DMS53 treated with DMSO at 0.1 percent for 48 hours (cell line): ENCODE results near the gene FOXL3.

ENCODE experiments used
- DNase-seq: peaks from one replicate; lab custom pipeline; 2025; ENCODE audit not compliant: unreplicated experiment; lab: John Stamatoyannopoulos, UW

FOXL3 gene

DNA sequence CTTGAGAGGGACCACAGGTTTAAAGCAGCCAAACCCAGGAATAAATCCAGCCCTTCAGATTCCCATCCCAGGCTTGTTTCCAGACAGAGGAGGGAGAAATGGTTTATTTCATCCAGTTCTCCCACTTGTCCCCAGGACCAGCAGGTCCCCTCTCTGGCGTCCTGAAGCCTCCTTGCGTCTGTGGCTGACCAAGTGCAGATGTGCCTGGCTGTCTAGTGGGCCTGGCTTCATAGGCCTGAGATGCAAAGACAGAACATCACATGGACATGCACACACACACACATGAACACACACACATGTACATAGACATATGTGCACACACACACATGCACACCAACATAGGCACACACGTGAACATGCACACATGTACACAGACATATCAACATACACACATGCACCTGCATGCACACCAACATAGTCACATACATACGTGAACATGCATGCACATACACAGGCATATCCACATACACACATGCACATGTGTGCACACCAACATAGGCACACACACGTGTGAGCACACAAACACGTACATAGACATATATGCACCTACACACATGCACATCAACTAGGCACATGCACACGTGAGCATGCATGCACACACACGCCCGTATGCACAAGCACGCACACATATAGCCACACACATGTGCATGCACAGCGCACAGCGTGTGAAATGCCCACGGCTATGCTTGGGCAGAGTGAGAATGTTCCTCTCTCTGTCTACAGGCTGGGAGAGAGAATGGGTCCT, 10.7 kb downstream of the FOXL3 start:
- no peak for DNase-seq

DNA sequence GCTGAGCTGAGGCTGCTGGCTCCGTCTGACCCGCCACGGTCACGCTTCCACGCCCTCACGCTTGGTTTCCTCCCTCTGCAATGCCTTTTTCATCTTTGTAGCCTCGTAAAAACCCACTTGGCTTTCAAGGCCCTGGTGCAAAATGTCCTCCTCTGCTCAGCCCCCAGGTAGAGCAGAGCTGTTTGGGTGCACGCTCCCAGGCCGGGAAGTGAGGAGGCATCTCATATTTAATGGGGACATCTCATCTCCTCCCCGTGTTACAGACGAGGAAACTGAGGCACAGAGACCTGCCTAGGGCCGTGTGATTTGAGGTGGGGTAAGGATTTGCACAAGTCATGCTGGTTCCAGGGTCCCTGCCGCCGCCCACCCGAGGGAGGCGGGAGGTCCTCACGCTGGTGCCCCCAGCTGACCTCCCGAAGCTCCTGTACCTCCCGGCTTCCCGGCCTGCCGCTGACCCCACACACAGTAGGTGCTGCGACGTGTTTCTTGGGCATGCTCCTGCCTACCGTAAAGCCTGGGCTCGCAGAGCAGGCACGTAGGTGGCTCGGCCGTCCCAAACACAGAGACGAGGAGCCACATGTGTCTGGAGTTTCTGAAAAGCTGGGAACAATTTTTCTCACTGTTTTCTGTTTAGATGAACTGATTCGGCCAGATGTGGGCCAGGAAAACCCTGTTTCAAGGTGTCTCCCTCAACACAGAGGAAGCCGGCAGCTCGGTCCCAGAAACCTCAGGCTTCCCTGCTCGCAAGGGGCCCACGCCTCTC, 11.5 kb downstream of the FOXL3 start:
- DNase-seq, result no peak

- no peak for DNase-seq
Observed at GRCh38 chr7:302054-302992, 12.4 kb downstream of the FOXL3 start.

DNA sequence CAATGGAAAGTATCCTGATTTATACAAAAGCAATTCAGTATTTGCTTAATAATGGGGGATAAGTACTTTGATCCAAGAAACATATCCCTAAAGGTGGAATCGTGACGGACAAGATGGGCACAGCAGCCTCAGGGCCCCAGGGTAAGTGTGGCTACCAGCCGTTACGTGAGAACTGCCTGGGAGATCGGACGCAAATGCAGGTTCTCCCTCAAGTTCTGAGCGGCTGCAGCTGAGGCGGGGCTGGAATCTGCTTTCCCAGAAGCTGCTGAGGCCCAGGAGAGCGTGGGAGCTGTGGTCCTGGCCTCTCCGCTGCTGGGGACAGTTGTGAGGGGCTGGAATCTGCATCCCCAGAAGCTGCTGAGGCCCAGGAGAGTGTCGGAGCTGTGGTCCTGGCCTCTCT, 13.5 kb downstream of the FOXL3 start:
- DNase-seq, result no peak

- DNase-seq, result no peak
Observed at GRCh38 chr7:303884-304573, 14.1 kb downstream of the FOXL3 start.

DNA sequence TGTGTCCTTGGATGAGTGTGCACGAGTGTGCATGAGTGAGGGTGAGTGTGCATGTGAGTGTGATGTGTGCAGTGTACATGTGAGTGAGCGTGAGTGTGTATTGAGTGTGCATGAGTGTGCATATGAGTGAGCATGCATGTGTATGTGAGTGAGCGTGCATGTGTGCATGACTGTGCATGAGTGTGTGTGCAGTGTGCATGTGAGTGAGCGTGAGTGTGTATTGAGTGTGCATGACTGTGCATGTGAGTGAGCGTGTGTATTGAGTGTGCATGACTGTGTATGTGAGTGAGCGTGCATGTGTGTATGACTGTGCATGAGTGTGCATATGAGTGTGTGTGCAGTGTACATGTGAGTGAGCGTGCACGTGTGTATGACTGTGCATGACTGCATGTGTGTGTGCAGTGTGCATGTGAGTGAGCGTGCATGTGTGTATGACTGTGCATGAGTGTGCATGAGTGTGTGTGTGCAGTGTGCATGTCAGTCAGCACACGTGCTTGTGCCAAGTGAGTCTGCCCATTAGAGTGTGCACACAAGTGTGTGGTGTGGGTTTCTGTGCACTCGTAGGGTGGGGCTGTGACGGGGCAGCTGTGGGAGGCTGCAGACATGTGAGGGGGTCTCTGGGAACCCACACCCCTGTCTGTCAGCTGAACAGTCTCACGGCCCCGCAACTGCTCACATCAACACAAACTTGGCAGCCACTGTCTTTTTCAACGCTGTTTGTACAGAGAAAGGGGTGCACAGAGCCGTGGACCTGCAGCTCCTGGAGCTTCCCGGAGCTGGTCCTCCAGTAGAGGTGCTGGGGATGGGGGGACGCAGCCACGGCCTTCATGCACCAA, 14.8 kb downstream of the FOXL3 start:
- DNase-seq, result no peak

DNA sequence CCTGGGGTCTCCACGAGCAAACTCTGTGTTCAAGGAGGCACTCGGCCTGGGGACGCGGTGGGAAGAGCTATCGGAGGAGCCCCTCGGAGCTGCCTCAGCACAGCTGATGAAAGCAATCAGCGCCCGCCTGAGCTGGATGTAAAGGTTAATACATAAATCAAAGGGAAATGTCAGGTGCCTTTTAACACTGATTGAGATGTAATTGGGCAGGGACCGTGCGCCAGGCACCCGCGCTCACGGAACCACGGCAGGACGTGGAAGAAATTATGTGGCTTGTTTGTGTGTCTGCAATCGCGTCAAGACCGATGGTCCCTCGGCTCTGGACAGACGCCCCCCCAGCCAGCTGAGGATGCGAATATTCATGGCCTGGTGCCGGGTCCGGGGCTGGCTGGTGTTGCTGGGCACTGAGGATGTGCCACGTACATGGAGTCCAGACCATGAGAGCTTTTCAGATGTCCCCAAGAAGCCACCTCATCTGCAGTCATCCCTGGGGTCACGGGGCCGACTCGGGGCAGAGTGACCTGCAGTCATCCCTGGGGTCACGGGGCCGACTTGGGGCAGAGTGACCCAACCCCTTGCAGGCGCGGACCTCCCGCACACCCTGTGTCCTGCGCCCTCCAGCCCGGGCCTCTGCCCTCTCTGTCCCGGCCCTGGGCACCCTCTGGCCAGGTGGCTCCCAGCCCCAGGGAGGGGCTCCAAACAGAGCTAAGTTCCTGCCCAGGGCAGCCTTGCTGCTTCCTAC, 15.6 kb downstream of the FOXL3 start:
- no peak for DNase-seq

GRCh38 chr7:307970-308369, 18.0 kb downstream of the FOXL3 start:
- no peak for DNase-seq

GRCh38 chr7:309586-310228, 19.7 kb downstream of the FOXL3 start:
- DNase-seq, result no peak

DNA sequence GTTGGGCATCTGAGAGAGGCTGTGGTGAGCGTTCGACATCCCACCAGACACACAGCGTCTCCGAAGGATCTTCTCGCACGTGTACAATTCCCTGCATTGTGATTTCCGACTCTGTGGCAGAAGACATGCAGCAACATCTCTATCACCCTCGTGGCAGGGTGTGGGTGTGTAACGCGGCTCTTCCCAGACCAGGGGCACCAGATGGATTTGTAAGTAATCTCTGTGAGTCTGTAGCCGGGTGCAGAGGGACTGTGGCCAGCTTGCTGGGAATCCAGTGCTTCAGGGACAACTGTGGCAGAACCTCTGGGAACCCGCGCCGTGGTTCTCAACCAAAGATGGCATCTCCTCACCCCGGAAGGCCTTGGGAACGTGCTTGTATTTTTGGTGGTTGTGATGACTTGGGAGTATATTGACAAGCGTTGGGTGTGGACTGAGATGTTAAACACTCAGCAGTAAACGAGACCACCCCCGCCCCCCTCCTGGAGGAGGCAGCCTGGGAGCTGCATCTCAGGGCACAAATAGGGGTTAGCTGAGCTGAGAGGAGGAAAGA, 21.2 kb downstream of the FOXL3 start:
- no peak for DNase-seq

GRCh38 chr7:311796-312195, 21.8 kb downstream of the FOXL3 start:
- no peak for DNase-seq

DNA sequence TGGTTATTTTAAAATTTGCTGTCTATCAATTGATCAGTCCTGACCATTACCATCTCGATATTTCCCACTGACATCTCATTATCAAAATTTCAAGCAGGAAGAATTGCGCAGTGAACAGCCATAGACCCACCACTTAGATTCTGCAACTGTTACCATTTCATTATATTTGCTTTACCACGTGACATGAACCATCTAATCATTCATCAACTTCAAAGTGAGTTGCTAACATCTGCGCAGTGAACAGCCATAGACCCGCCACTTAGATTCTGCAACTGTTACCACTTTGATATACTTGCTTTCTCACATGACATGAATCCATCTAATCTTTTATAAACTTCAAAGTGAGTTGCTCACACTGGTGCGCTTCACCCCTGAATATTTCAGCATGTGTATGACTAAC, 22.5 kb downstream of the FOXL3 start:
- no peak for DNase-seq

GRCh38 chr7:314853-315252, 24.9 kb downstream of the FOXL3 start:
- no peak for DNase-seq

DNA sequence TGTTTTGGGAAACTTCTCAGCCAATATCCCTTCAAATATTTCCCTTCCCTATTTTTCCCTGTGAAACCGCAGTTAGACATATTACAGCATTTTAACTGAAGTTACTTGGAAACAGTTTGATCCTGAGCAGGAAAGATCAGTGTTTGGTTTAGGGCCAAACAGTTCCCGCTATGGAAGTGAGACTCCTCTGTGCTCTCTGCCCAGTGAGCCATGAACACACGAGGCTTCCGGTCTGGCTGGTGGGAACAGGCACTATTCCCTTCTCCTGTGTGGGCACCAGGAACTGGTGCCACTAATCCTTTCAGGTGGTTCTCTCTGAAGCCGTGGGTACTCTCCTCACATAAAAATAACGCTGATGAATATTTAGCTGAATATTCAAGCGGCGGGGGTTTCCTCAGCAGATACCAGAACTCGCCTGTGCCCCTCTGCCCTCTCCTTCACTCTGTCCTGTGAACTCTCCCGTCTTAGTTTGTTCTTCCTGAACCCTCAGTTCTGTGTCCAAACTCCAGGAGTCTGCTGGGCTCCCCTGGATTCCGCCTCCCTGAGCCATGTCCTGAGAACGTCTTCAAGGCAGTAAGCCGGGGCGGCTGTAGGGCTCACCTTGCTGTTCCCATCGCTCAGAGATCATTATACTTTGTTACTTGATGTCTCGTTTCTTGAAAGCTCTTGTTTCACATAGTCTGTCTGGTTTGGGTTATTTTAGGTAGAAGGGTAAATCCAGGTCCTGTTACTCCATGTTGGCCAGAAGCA, 25.7 kb downstream of the FOXL3 start:
- no peak for DNase-seq

DNA sequence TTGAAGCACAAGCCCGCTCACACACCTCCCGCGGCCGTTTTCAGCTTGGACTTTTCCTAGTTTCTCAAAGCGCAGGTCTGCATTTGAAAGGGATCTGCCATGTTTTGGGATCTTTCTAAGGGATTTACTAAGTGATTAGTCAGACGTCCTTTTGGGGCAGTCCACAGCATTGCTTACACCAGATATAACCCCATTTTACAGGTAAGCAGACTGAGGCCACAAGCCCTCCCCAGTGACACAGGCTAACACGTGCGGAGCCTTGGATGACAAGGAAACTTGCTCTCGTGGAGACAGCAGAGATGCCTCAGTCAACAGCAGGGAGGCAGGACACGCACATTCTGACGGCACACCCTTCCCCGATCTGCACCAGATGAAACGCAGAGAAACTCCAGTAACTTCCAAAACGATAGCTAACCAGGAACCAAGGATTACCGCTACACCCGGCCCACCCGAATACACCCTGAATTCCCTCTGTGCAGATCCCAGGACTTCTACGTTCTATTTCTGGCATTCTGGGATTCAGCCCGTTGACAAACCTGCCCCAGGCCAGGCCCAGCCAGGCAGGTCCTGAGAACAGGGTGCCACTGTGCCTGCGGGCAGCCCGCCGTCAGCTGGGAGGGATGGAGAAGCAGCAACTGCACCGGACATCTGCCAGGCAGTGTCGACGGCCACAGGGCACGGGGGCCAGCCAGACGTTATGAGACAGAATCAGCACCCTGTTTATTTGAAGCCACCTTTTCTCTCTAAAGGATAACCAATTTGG, 27.9 kb downstream of the FOXL3 start:
- DNase-seq, result no peak

DNA sequence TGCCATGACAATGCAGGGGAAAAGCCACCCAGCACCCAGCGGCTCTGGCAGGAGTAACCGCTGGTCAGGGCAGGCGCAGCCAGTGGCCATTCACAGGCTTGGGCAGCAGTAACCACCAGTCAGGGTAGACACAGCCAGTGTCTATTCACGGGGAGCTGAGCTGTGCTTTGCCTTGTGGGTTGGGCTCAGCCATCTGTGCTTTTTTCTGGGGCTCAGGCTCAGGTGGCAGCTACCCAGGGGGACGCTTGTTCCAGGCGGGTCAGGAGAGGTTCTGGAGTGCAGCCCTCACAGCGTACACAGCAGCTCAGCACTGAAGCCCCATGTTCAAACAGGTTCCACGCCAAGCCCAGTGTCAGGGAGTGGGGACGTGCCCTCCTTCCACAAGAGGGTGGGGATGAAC, 28.5 kb downstream of the FOXL3 start:
- no peak for DNase-seq
